Activated CD8-positive, alpha-beta T cell treated with anti-CD3 and anti-CD28 coated beads for 36 hours (primary cell): ENCODE data around the gene MAST2. TPM values are rescaled to one million over a fixed set of nuclear protein-coding genes. Genes with fewer than 3 reads are reported as not detected.
A peak's percentile ranks its signal among the peaks of the same experiment; 100 is the strongest.

Source experiments
- ATAC-seq: fragments of 200-7000 bp; cut with Tn5 transposase; one replicate; pipeline ENCODE4 v1.10.0; 2021; ENCODE audit warnings: mild to moderate bottlenecking, moderate library complexity
- CTCF ChIA-PET: fragments of 350-600 bp; sonication (Branson Sonifier 250); formaldehyde crosslinking; loops from one replicate; lab custom pipeline; 2021; ENCODE audit warnings: antibody characterized with exemption; lab: Charles Lee
- POLR2A ChIA-PET: fragments of 350-600 bp; sonication (Branson Sonifier 250); formaldehyde crosslinking; loops from one replicate; lab custom pipeline; 2021; ENCODE audit warnings: antibody characterized with exemption; lab: Charles Lee
- DNase-seq: peaks from one replicate; pipeline ENCODE4 v3.0.0-alpha.2; 2020
- H3K27ac Mint-ChIP-seq: one replicate; pipeline ENCODE4 v1.8.0; 2021; ENCODE audit warnings: mild to moderate bottlenecking, mixed read lengths
- H3K27me3 Mint-ChIP-seq: one replicate; pipeline ENCODE4 v1.8.0; 2021; ENCODE audit warnings: mixed read lengths
- H3K36me3 Mint-ChIP-seq: one replicate; pipeline ENCODE4 v1.8.0; 2021; ENCODE audit warnings: low read depth, mixed read lengths
- H3K4me1 Mint-ChIP-seq: one replicate; pipeline ENCODE4 v1.8.0; 2021; ENCODE audit warnings: low read depth, mixed read lengths
- H3K4me3 Mint-ChIP-seq: one replicate; pipeline ENCODE4 v1.8.0; 2021; ENCODE audit warnings: mild to moderate bottlenecking, moderate library complexity, mixed read lengths
- H3K9me3 Mint-ChIP-seq: one replicate; pipeline ENCODE4 v1.8.0; 2021; ENCODE audit warnings: mixed read lengths
- CTCF ChIP-seq: fragments of 200-600 bp; IDR thresholded peaks from one replicate; pipeline ENCODE4 v1.8.0; 2022; ENCODE audit warnings: antibody characterized with exemption, mild to moderate bottlenecking
- intact Hi-C: fragments of 100-400 bp; cut with micrococcal nuclease; formaldehyde crosslinking; loops from one replicate; pipeline ENCODE4 v1.10.0; 2022
- total RNA-seq, 2 experiments: library from RNA; stranded (reverse); gene quantifications; one replicate each; pipeline ENCODE4 v1.2.3, GENCODE V29; 2021

The MAST2 gene
- total RNA-seq, 2 experiments from 2014 or later, result 18.2 to 19.5 TPM

GRCh38 chr1:46036894-46037839 lies 233.8 kb downstream of the MAST2 start:
- TF ChIP-seq CTCF, result peak; percentile 95
- intact Hi-C loops, result loop anchor here (1.0 to 2.0 kb wide), 2 partner anchors 142 to 186 kb away; no protein-coding TSS in a partner anchor
- ChIA-PET CTCF (interaction anchor here (0.7 to 5.8 kb wide), 19 partner anchors 10 to 221 kb away, joined by 3 to 55 read pairs (median 3); partner anchors contain the start of genes P3R3URF and TSPAN1), POLR2A (interaction anchor here (0.6 to 1.9 kb wide), 4 partner anchors 95 to 142 kb away, joined by 3 to 4 read pairs (median 4); partner anchors contain the start of gene PIK3R3)
- Mint-ChIP-seq H3K4me1 (no peaks in the 10 kb centered on the region), H3K27ac (no peak overlapping the region), H3K4me3 (no peak overlapping the region), H3K9me3 (no peaks in the 10 kb centered on the region), H3K27me3 (no peaks in the 10 kb centered on the region), H3K36me3 (no peaks in the 10 kb centered on the region)
- peak; percentile 89 for ATAC-seq
- peak; percentile 91 for DNase-seq

GRCh38 chr1:46039571-46040052 lies 236.2 kb downstream of the MAST2 start:
- Mint-ChIP-seq H3K4me3 (no peak overlapping the region), H3K36me3 (no peaks in the 10 kb centered on the region), H3K27me3 (no peaks in the 10 kb centered on the region), H3K27ac (no peak overlapping the region), H3K4me1 (peaks cover 4% of the 10 kb centered on the region), H3K9me3 (no peaks in the 10 kb centered on the region)
- CTCF ChIA-PET, result interaction anchor here (0.9 to 5.8 kb wide), 4 partner anchors 136 to 184 kb away, joined by 3 to 55 read pairs (median 7); partner anchors contain the start of gene TSPAN1
- ATAC-seq (no peak), DNase-seq (no peak)
- intact Hi-C loops, result no loop called here
- TF ChIP-seq CTCF, result no peak
- POLR2A ChIA-PET, result interaction anchor here (0.7 kb wide), 1 partner anchor 184 kb away, joined by 3 read pairs; no protein-coding TSS in a partner anchor

GRCh38 chr1:46041551-46041950 lies 238.1 kb downstream of the MAST2 start:
- intact Hi-C loops, result no loop called here
- no peak for ATAC-seq
- peaks cover 4% of the 10 kb centered on the region for H3K4me1 Mint-ChIP-seq
- no peak for TF ChIP-seq CTCF
- no peaks in the 10 kb centered on the region for H3K36me3 Mint-ChIP-seq
- ChIA-PET POLR2A (interaction anchor here (1.1 kb wide), 1 partner anchor 143 kb away, joined by 4 read pairs; no protein-coding TSS in a partner anchor), CTCF (interaction anchor here (1.1 to 2.6 kb wide), 2 partner anchors 150 to 182 kb away, joined by 3 to 11 read pairs; no protein-coding TSS in a partner anchor)
- DNase-seq, result no peak
- no peak overlapping the region for H3K27ac Mint-ChIP-seq
- H3K4me3 Mint-ChIP-seq, result no peak overlapping the region
- no peaks in the 10 kb centered on the region for H3K27me3 Mint-ChIP-seq
- no peaks in the 10 kb centered on the region for H3K9me3 Mint-ChIP-seq

- H3K36me3 Mint-ChIP-seq, result no peaks in the 10 kb centered on the region
- ChIA-PET POLR2A (interaction anchor here (1.1 to 1.3 kb wide), 2 partner anchors 142 to 161 kb away, joined by 3 to 4 read pairs; partner anchors contain the start of gene LURAP1), CTCF (interaction anchor here (0.7 to 2.6 kb wide), 3 partner anchors 139 to 182 kb away, joined by 3 to 11 read pairs (median 3); no protein-coding TSS in a partner anchor)
- peaks cover 4% of the 10 kb centered on the region for H3K4me1 Mint-ChIP-seq
- H3K9me3 Mint-ChIP-seq, result no peaks in the 10 kb centered on the region
- no peak overlapping the region for H3K27ac Mint-ChIP-seq
- TF ChIP-seq CTCF, result no peak
- intact Hi-C loops, result no loop called here
- H3K27me3 Mint-ChIP-seq, result no peaks in the 10 kb centered on the region
- no peak overlapping the region for H3K4me3 Mint-ChIP-seq
- ATAC-seq, result no peak
- DNase-seq, result no peak
Observed at GRCh38 chr1:46041974-46042373, 238.6 kb downstream of the MAST2 start.
